NOMO-1 (cell line): ENCODE results near the gene SIDT2.
A peak's percentile ranks its signal among the peaks of the same experiment; 100 is the strongest.

Source experiments
- DNase-seq, 2 experiments: peaks; one replicate each; lab custom pipeline; 2025; ENCODE audit not compliant: unreplicated experiment in 2 of 2; lab: John Stamatoyannopoulos, UW

Gene SIDT2

DNA sequence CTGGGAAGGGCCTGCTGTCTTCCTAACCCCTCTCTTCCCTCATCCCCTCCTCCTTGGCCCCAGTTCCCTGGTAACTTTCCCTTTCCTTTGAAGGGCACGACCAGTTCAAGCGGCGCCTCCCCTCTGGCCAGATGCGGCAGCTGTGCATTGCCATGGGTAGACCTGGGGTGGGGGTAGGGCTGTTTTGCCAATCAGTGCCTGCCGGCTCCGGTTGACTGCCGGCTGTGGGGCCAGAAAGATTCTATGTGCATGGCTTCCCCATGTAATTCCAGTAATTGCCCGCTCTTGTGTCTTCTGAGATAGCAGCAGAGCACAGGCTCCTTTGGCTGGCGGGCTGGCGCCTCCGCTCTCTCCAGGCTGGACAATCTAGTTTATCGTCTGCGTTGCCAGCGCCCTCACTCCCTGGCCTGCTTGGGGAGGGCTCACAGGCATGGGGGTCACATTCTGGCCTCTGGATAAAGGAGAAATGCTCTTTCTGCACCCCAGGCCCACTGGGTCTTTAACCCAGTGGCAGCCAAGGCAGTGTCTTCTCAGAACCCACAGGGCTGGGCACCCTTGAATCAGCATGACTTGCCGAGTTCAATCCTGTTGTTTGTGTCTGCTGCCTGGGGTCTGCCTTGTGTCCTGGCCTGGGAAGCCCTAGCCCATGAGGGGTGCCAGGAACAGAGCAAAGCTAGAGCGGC, 9.4 kb downstream of the SIDT2 start:
- DNase-seq, result no peak

DNA sequence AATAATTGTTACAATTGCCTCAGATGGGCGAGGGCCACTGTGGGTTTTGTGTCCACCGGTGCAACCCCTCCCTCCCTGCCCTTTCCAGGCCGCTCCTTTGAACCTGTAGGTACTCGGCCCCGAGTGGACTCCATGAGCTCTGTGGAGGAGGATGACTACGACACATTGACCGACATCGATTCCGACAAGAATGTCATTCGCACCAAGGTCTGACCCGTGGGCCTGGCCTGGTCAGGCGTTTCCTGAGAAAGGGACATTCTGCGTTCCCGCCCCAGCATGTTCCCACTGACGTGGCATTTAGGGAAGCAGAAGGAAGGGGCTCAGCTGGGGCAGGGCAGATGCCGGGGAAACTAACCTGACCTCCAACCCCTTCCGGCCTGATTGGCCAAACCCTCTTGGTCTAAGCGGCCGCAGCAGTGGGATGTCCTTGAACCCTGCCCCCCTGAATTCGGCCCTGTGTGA, 10.1 kb downstream of the SIDT2 start:
- DNase-seq, result no peak

DNA sequence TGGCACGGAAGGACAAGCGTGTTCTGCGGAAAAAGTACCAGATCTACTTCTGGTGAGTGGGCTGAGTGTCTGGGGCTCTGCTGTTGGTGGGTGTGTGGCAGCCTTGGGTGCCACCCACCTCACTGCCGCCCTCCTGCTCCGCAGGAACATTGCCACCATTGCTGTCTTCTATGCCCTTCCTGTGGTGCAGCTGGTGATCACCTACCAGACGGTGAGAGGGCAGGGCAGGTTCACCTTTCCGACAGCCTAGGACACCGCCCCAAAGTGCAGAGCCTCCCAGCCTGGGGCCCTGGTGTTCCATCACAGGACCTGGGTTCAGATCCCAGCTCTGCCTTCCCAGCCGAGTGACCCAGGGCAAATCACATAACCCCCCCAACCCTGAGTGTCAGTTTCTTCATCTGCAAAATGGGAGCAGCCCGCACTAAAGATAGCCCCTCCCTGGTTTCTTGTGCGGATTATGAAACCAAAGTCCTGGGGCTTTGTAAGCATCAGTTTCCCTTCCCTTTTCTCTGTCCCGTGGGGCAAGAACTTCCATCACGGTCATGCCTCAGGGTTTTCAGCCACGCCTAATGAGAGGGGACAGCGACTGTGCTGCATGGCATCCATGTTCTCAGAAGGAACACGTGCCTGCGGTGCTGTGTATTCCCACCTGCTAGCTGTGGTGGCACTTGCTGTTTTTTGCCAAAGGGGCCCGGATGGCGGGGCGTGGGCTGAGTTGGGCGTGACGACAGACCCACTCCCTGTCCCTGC, 10.8 kb downstream of the SIDT2 start:
- peak; percentile 83 to 92 for DNase-seq

DNA sequence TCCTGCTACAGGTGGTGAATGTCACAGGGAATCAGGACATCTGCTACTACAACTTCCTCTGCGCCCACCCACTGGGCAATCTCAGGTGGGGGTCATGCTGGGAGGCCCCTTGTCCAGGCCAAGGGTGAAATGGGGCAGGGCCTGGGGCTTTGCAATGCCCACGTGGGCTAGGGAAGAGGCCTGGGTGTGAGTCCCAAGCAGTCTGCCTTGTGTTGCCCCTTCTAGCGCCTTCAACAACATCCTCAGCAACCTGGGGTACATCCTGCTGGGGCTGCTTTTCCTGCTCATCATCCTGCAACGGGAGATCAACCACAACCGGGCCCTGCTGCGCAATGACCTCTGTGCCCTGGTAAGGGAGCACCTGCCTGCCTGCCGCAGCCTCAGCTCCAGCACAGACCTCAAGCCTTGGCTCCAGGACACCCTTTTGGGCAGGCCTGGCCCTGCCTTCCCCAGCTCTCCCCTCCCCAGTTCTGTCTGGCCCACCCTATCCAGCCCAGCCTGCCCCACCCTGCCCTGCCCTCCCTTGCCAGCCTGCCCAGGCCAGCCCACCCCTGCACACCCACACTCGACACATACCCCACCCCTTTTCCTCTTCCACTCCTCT, 11.5 kb downstream of the SIDT2 start:
- DNase-seq, result no peak

DNA sequence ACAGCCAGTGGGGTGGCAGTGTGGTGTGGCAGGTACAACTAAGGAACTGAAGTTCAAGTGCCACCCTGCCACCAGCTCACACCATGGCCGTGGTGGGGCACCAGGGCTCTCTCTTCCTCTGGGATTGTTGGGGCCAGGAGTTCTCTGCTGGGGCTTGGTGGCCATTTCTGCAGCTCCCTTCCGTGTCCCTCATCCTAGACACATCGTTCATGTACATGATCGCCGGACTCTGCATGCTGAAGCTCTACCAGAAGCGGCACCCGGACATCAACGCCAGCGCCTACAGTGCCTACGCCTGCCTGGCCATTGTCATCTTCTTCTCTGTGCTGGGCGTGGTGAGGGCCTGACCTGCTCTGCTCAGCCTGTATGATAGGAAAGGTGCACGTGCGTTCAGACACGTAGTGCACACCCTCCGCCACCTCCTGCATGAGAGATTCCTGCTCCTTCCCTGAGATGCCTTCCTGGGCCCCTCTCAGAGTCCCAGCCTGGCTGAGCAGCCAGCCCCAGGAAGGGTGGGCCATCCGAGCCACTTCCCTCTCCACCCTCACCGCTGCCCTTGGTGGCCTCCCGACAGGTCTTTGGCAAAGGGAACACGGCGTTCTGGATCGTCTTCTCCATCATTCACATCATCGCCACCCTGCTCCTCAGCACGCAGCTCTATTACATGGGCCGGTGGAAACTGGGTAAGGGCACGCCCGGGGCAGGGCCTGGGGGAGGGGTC, 13.3 kb downstream of the SIDT2 start:
- no peak for DNase-seq

DNA sequence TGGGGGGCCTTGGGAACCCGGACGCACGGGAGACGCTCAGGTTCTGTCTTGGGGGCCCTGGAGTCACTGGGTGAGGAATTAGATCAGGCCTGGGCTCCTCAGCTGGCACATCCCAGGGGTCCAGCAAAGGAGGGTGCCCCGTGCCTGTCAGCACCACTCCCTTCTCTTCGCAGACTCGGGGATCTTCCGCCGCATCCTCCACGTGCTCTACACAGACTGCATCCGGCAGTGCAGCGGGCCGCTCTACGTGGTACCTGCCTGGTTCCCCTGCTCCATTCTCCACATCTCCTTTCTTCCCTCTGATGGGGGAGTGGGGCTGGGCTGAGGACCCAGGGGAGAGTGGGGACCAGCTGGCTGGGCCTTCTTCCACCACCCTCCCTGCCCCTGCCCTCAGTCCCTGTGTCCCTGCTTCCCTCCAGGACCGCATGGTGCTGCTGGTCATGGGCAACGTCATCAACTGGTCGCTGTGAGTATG, 13.9 kb downstream of the SIDT2 start:
- no peak for DNase-seq

DNA sequence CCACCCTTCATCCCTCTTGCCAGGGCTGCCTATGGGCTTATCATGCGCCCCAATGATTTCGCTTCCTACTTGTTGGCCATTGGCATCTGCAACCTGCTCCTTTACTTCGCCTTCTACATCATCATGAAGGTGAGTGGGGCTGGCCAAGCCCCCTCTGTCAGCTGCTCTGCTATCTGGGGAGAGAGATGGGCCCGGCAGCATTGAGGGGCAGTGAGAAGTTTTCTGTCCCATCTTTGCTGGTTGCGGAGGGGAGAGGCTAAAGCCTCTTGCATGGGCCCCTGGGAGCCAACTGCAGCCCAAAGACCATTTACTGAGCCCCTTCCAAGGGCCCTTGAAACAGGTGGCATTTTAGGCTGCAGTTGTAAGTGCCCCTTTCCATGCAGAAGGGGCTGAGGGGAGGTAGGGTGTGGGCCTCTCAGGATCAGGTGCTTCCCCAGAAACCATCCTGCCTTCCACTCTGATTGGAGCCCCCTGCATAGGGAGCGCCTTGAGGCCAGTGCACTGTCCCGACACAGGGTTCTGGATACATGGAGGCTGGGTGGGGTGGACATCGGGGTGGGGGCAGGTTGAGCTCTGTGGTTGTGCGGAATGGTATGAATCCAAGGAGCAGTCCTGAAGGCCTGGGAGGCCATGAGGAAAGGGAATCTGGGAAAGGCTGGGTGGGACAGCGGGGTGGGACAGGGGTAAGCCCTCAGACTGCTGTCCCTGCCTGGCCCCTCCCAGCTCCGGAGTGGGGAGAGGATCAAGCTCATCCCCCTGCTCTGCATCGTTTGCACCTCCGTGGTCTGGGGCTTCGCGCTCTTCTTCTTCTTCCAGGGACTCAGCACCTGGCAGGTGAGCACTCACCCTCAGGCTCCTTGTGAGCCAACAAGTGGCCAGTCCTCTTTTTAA, 14.8 kb downstream of the SIDT2 start:
- DNase-seq, result no peak

DNA sequence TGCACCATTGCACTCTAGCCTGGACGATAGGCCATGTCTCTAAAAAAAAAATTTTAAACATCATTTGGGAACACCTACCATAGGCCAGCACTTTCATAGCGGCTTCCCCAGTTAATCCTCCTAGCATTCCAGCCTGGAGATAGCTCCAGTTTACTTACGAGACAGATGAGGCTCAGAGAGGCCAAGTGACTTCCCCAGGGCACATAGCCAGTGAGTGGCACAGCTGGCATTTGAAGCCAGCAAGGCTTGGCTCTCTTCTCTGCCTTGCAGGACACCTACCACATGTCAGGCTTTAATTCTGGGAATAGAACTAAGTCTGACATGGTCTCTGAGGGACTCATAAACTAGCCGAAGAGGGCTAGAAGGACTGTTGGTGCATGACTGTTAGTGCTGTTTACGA, 15.7 kb downstream of the SIDT2 start:
- no peak for DNase-seq

DNA sequence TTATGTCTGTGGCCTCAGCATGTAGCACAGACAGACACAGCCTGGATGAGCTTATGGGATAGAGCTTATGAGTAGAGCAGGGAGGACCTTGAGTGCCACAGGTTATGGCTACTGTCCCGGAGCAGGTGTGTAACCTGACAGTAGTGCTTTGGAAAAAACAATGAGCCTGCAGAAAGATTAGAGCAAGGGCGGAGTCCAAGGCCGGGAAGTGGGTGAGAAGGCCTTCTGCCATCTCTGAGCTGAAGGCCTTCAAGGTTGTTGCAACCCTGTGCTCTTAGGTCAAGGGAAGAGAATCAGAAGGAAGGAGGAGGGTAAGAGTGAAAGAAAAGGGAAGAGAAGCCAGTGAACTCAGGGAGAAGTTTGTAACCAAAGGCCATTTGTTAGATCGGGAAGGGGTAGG, 16.7 kb downstream of the SIDT2 start:
- DNase-seq, result no peak

DNA sequence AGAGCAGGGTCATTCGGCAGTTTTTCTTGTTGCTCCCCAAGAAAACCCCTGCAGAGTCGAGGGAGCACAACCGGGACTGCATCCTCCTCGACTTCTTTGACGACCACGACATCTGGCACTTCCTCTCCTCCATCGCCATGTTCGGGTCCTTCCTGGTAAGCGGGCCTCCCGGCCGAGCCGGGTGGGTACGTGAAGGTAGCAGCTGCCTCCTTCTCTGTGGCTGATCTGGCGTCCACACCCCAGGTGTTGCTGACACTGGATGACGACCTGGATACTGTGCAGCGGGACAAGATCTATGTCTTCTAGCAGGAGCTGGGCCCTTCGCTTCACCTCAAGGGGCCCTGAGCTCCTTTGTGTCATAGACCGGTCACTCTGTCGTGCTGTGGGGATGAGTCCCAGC, 17.2 kb downstream of the SIDT2 start:
- no peak for DNase-seq

DNA sequence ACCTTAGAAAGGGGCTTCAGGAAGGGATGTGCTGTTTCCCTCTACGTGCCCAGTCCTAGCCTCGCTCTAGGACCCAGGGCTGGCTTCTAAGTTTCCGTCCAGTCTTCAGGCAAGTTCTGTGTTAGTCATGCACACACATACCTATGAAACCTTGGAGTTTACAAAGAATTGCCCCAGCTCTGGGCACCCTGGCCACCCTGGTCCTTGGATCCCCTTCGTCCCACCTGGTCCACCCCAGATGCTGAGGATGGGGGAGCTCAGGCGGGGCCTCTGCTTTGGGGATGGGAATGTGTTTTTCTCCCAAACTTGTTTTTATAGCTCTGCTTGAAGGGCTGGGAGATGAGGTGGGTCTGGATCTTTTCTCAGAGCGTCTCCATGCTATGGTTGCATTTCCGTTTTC, 18.5 kb downstream of the SIDT2 start:
- no peak for DNase-seq

DNA sequence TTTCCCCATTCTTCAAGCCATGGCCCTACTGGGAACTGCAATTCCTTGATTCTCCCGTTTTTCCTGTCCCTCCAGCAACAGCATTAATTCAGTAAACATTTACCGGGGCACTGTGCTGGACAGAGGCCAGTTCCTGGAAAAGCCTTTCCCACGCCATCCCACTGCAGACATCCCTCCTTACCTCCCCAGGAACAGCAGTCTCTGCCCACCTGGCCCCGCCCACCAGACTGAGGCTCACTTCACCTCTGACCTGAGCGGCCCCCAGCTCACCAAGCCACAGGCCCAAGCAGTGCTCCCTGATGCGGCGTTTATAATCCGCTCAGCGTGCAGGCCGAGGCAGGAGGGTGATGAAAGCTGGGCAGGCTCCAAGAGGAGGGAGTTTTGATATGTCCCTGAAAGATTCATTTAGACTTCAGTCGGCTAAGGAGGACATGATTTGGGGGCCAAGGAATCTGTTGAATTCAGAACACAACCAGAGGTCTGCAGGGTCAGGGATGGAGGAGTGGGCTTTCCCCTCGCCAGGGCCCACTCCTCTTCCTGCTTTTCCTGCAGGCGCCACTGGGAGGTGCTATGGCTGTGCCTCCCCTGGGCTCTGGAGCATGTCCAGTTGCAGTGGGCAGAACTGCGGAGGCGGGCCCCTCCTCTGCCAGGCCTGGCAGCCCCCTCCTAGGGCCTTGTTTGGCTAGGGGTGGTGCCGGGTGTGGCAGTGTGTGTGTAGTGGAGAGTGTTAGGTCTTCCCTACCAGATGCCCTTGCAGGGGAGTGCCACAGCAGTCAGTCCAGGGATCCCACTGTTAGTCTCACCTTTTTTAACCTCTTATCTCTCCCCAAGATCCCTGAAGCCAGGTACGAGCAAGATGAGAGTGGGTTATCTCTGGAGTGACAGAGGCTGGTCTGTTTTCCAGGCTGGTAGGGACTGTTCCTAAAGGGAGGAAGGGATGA, 19.2 kb downstream of the SIDT2 start:
- no peak for DNase-seq

DNA sequence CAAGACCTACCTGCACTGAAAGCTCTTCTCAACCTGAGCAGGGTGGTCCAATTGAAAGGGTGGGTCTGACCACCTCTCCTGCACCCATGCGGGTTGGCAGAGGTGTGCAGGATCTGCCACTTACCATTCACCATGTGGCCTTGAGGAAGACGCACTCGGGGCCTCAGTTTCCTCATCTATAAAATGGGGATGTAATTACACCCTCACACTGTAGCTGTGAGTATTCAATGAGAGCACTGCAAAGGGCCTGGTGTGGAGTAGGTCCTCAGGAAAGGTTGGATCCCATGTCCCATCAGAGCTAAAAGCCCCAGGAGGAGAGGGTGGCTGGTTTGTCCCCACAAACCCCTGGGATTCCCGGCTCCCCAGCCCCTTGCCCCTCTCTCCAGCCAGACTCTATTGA, 20.1 kb downstream of the SIDT2 start:
- DNase-seq, result no peak

DNA sequence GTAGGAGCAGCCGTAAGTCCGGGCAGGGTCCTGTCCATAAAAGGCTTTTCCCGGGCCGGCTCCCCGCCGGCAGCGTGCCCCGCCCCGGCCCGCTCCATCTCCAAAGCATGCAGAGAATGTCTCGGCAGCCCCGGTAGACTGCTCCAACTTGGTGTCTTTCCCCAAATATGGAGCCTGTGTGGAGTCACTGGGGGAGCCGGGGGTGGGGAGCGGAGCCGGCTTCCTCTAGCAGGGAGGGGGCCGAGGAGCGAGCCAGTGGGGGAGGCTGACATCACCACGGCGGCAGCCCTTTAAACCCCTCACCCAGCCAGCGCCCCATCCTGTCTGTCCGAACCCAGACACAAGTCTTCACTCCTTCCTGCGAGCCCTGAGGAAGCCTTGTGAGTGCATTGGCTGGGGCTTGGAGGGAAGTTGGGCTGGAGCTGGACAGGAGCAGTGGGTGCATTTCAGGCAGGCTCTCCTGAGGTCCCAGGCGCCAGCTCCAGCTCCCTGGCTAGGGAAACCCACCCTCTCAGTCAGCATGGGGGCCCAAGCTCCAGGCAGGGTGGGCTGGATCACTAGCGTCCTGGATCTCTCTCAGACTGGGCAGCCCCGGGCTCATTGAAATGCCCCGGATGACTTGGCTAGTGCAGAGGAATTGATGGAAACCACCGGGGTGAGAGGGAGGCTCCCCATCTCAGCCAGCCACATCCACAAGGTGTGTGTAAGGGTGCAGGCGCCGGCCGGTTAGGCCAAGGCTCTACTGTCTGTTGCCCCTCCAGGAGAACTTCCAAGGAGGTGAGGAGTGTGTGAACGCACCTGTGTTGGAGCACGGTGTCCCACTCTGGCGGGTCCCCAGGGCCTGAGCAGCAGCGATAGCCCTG, 20.7 kb downstream of the SIDT2 start, which contains the start of gene TAGLN:
Gene TAGLN, plus strand, starts transcription at position 318 of the 863 bp plus-strand sequence. CDS start 3,644 bp downstream, outside the sequence.
- no peak for DNase-seq

DNA sequence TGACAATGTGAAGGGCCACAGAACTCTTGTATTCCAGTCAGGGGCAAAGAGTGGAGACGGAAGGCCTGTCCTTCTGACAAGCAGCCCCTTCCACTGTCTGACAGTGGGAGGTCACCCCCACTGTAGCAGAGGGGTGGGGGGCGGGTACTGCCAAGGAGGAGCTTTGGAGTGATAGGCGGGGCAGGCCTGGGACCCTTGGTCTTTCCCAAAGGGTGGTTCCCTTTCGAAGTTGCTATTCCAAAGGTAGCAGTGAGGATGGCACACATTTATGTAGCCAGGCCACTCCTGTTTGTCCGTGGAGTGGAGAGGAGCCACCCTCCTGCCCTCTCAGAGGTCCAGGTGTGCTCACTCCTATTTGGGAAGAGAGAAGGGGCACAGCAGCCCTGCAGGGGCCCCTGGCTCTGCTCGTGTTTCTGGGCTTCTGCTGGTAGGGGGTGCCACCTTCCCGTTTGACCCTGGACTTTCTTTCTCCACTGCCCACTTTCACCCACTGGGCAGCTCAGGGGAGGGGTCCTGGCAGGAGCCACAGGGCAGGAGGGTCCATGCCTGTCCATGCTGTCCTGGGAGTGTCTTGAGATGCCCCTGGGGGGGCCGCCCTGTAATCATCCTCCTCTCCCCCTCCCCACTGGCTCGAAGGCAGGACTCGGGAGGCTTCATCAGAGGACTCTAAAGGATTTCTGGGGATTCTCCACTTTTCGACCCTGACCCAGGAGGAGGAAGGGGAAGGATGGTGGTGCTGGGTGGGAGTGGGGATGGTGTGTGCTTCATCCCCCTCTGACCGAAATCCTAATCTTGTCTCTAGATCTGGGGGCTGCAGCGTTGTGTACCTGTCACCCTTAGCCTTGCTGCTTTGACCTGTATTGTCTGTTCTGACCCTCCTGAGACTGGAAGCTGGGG, 21.6 kb downstream of the SIDT2 start:
- DNase-seq, result no peak

DNA sequence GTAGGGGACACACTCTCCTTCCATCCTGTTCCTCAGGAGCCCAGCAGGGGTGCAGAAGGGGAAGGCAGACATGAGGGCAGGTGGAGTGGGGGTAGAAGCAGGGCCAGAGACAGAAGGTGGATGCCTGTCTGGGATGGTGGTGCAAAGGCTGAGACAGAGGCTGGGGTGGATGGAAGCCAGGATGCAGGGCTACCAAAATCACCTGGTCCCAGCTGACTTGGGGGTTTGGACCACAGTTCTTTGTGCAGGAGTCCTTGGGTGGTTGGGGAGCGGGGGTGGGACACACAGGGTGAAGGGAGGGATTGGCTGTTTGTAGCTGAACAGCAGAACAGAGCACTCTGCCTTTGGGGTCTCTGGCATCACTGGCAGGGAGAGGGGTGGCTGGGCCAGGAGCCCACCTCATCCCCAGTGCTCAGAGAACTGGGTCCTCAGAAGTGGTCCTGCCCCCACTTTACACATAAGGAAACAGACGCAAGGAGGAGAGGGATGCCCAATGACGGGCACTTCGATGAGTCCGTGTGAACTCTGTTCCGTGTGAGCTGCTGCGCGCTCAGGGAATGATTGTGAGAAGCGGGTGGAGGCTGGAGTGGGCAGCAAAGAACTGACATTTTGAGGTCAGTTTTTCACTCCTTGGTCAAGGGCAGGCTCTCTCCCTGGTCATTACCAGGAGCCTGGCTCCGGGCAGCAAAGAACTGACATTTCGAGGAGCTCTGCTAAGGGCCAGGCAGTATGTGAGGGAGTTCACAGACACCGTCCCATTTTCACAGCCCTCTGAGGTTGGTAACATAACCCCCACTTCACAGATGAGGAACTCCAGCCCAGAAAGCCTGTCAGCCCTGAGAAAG, 22.5 kb downstream of the SIDT2 start:
- DNase-seq, result no peak
